SK-N-SH (cell line): ENCODE measurements around the gene RGS9.

ENCODE experiments used
- CHD2 ChIP-seq: fragments of 150-350 bp; IDR thresholded peaks from 2 replicates; pipeline ENCODE4 v1.6.1; 2018; ENCODE audit warnings: low read length; ENCODE audit not compliant: partially characterized antibody
- CTCF ChIP-seq: fragments of 200-600 bp; sonication (generic); IDR thresholded peaks from 2 replicates; pipeline ENCODE4 v1.6.1; 2017; ENCODE audit warnings: antibody characterized with exemption, mild to moderate bottlenecking, moderate library complexity
- FOXM1 ChIP-seq: IDR thresholded peaks from 2 replicates; pipeline ENCODE4 v1.4.0; 2012; ENCODE audit warnings: low read depth, mild to moderate bottlenecking
- POLR2AphosphoS5 ChIP-seq: IDR thresholded peaks from 2 replicates; pipeline ENCODE4 v1.6.1; 2012; ENCODE audit warnings: low read depth, low read length

- no peak for TF ChIP-seq CTCF
- no peak for TF ChIP-seq CHD2
- no peak for TF ChIP-seq FOXM1
- TF ChIP-seq POLR2AphosphoS5: no peak
These were observed 2.1 kb downstream of the RGS9 start for GRCh38 chr17:65139101-65139764.
